ENCODE results near the gene ZNF784. TPM values are rescaled to one million over a fixed set of nuclear protein-coding genes. Genes with fewer than 3 reads are reported as not detected.
"Not testable (repeated sequence)": the region's sequence is repeated elsewhere in the genome, so short reads cannot be mapped to it uniquely, and the experiment has no call there.

Gene ZNF784
- total and polyA plus RNA-seq, 2 experiments from 2014 or later = 13.3 to 15.1 TPM

DNA sequence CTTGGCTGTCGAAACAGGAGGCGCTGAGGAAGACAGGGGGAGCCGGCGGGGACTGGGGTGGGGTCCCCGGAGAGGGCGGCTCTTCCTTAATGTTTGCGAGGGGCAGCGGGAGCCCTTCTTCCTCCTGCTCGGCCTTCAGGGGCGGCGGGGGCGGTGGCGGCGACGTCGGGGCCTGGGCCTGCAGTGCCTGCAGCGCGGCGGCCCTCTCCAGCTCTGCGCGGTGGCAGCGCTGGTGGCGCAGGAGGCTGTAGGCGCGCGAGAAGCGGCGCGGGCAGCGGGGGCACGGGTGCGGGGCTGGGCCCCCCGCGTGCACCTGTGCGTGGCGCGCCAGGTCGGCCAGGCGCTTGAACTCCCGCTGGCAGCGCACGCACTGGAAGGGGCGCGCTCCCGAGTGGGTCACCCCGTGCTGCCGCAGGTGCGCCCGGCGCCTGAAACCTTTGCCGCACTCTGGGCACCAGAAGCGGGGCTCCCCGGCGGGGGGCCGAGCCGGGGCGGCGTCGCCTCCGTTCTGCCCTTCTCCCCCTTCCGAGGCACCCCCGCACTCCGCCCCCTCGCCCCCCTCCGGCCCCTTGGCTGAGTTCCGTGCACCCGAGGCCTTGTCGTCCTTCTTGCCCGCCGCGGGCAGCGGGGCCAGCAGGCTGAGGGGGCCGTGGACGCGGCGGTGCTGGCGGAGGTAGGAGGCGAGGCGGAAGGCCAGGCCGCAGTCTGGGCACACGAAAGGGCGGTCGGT lies 46.2 kb downstream of the ZNF784 start:
- Histone ChIP-seq H3K4me3 (no peak overlapping the region), H3K4me1 (ENCODE audit: low read depth) (no peaks in the 10 kb centered on the region), H3K27ac (no peak overlapping the region), H3K36me3 (peaks cover 8% of the 10 kb centered on the region), H3K27me3 (no peaks in the 10 kb centered on the region), H3K9me3 (ENCODE audit: low read depth) (no peaks in the 10 kb centered on the region)
- no peak for DNase-seq (ENCODE audit: low read depth in 1 of 2, low spot score in 1 of 2)
- TF ChIP-seq, protein P1, sequence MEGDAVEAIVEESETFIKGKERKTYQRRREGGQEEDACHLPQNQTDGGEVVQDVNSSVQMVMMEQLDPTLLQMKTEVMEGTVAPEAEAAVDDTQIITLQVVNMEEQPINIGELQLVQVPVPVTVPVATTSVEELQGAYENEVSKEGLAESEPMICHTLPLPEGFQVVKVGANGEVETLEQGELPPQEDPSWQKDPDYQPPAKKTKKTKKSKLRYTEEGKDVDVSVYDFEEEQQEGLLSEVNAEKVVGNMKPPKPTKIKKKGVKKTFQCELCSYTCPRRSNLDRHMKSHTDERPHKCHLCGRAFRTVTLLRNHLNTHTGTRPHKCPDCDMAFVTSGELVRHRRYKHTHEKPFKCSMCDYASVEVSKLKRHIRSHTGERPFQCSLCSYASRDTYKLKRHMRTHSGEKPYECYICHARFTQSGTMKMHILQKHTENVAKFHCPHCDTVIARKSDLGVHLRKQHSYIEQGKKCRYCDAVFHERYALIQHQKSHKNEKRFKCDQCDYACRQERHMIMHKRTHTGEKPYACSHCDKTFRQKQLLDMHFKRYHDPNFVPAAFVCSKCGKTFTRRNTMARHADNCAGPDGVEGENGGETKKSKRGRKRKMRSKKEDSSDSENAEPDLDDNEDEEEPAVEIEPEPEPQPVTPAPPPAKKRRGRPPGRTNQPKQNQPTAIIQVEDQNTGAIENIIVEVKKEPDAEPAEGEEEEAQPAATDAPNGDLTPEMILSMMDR (IDR thresholded peaks at IDR 0.05; ENCODE audit: low read depth, low read length) = no peak

DNA sequence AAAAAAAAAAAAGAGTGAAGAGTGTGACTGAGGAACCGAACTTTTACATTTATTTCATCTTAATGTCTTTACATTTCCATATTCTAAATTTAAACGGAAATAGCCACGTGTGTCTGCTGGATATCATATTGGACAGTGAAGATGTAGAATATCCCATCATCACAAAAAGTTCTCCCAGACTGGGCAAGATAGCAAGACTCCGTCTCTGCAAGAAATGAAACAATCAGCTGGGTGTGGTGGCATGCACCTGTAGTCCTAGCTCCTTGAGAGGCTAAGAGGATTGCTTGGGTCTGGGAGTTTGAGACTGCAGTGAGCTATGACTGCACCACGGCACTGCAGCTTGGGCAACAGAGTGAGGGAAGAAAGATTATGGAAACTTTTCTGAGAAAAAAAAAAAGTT lies 47.6 kb downstream of the ZNF784 start:
- Histone ChIP-seq H3K9me3 (ENCODE audit: low read depth) (no peaks in the 10 kb centered on the region), H3K27me3 (no peaks in the 10 kb centered on the region), H3K4me1 (ENCODE audit: low read depth) (no peaks in the 10 kb centered on the region), H3K4me3 (no peak overlapping the region), H3K36me3 (peaks cover 8% of the 10 kb centered on the region), H3K27ac (no peak overlapping the region)
- TF ChIP-seq, protein P1 (IDR thresholded peaks at IDR 0.05; ENCODE audit: low read depth, low read length) = no peak
- no peak for DNase-seq (ENCODE audit: low read depth in 1 of 2, low spot score in 1 of 2)

DNA sequence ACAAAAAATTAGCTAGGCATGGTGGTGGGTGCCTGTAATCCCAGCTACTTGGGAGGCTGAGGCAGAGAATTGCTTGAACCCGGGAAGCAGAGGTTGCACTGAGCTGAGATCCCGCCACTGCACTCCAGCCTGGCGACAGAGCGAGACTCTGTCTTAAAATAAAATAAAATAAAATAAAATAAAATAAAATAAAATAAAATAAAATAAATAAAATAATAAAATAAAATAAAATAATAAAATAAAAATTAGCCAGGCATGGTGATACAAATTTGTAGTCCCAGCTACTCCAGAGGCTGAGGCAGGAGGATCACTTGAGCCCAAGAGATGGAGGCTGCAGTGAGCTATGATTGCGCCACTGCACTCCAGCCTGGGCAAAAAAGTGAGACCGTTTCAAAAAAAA lies 50.4 kb downstream of the ZNF784 start:
- H3K27ac ChIP-seq; H3K4me3 ChIP-seq; H3K36me3 ChIP-seq; H3K9me3 ChIP-seq (ENCODE audit: low read depth); H3K4me1 ChIP-seq (ENCODE audit: low read depth); DNase-seq (ENCODE audit: low read depth in 1 of 2, low spot score in 1 of 2); H3K27me3 ChIP-seq: not testable (repeated sequence)

Other genes with a start within 250 kb of the ZNF784 start
- not detected in 2 replicates for gene TMEM190, start 247.7 kb downstream of the ZNF784 start, total RNA-seq
- 0.85 and 1.3 TPM in 2 replicates for gene TMEM190, start 247.7 kb downstream of the ZNF784 start, polyA plus RNA-seq
- 0.27 and 0.35 TPM in 2 replicates for gene TMEM238, start 240.3 kb downstream of the ZNF784 start, total RNA-seq
- 1.7 and 4.0 TPM in 2 replicates for gene TMEM238, start 240.3 kb downstream of the ZNF784 start, polyA plus RNA-seq
- gene RPL28, start 238.6 kb downstream of the ZNF784 start, total RNA-seq = 757 and 1,325 TPM in 2 replicates
- 273 and 320 TPM in 2 replicates for gene RPL28, start 238.6 kb downstream of the ZNF784 start, polyA plus RNA-seq
- 54.2 and 244 TPM in 2 replicates for gene UBE2S, start 216.8 kb downstream of the ZNF784 start, total RNA-seq
- gene UBE2S, start 216.8 kb downstream of the ZNF784 start, polyA plus RNA-seq = 164 and 471 TPM in 2 replicates
- gene SHISA7, start 181.3 kb downstream of the ZNF784 start, total RNA-seq = not detected in 2 replicates
- gene SHISA7, start 181.3 kb downstream of the ZNF784 start, polyA plus RNA-seq = not detected in 2 replicates
- 99.4 and 200 TPM in 2 replicates for gene ISOC2, start 162.9 kb downstream of the ZNF784 start, total RNA-seq
- 73.9 and 89.7 TPM in 2 replicates for gene ISOC2, start 162.9 kb downstream of the ZNF784 start, polyA plus RNA-seq
- not detected in 2 replicates for gene C19orf85, start 159.8 kb downstream of the ZNF784 start, total RNA-seq
- gene C19orf85, start 159.8 kb downstream of the ZNF784 start, polyA plus RNA-seq = not detected in 2 replicates
- 15.7 and 16.7 TPM in 2 replicates for gene ZNF628, start 147.9 kb downstream of the ZNF784 start, total RNA-seq
- 0.95 and 0.96 TPM in 2 replicates for gene ZNF628, start 147.9 kb downstream of the ZNF784 start, polyA plus RNA-seq
- 56.5 and 78.7 TPM in 2 replicates for gene NAT14, start 139.4 kb downstream of the ZNF784 start, total RNA-seq
- gene NAT14, start 139.4 kb downstream of the ZNF784 start, polyA plus RNA-seq = 137 and 138 TPM in 2 replicates
- gene SSC5D, start 136.1 kb downstream of the ZNF784 start, total RNA-seq = 0.32 and 0.89 TPM in 2 replicates
- gene SSC5D, start 136.1 kb downstream of the ZNF784 start, polyA plus RNA-seq = 0.15 and 0.60 TPM in 2 replicates
- gene SBK2, start 87.4 kb downstream of the ZNF784 start, total RNA-seq = 2.4 and 5.3 TPM in 2 replicates
- gene SBK2, start 87.4 kb downstream of the ZNF784 start, polyA plus RNA-seq = 6.8 and 7.1 TPM in 2 replicates
- gene SBK3, start 79.0 kb downstream of the ZNF784 start, total RNA-seq = 0.71 and 0.88 TPM in 2 replicates
- not detected in 2 replicates for gene SBK3, start 79.0 kb downstream of the ZNF784 start, polyA plus RNA-seq
- 10.3 and 13.4 TPM in 2 replicates for gene ZNF579, start 43.7 kb downstream of the ZNF784 start, total RNA-seq
- 14.9 and 17.7 TPM in 2 replicates for gene ZNF579, start 43.7 kb downstream of the ZNF784 start, polyA plus RNA-seq
- 12.8 and 13.6 TPM in 2 replicates for gene FIZ1, start 25.0 kb downstream of the ZNF784 start, total RNA-seq
- 18.7 and 25.3 TPM in 2 replicates for gene FIZ1, start 25.0 kb downstream of the ZNF784 start, polyA plus RNA-seq
- gene ZNF524, start 24.3 kb downstream of the ZNF784 start, total RNA-seq = 26.5 and 29.1 TPM in 2 replicates
- 15.9 and 17.3 TPM in 2 replicates for gene ZNF524, start 24.3 kb downstream of the ZNF784 start, polyA plus RNA-seq
- 7.1 and 11.2 TPM in 2 replicates for gene ZNF865, start 18.9 kb downstream of the ZNF784 start, total RNA-seq
- gene ZNF865, start 18.9 kb downstream of the ZNF784 start, polyA plus RNA-seq = 1.9 and 2.6 TPM in 2 replicates
- 78.4 and 84.9 TPM in 2 replicates for gene ZNF580, start 16.4 kb upstream of the ZNF784 start, total RNA-seq
- 104 and 124 TPM in 2 replicates for gene ZNF580, start 16.4 kb upstream of the ZNF784 start, polyA plus RNA-seq
- 28.4 and 42.0 TPM in 2 replicates for gene ZNF581, start 19.1 kb upstream of the ZNF784 start, total RNA-seq
- gene ZNF581, start 19.1 kb upstream of the ZNF784 start, polyA plus RNA-seq = 22.3 and 28.7 TPM in 2 replicates
- gene CCDC106, start 23.6 kb upstream of the ZNF784 start, total RNA-seq = 42.4 and 49.2 TPM in 2 replicates
- gene CCDC106, start 23.6 kb upstream of the ZNF784 start, polyA plus RNA-seq = 40.6 and 43.5 TPM in 2 replicates
- 170 and 187 TPM in 2 replicates for gene U2AF2, start 30.5 kb upstream of the ZNF784 start, total RNA-seq
- gene U2AF2, start 30.5 kb upstream of the ZNF784 start, polyA plus RNA-seq = 13.4 and 16.3 TPM in 2 replicates
- gene EPN1, start 50.7 kb upstream of the ZNF784 start, total RNA-seq = 144 and 164 TPM in 2 replicates
- 151 and 173 TPM in 2 replicates for gene EPN1, start 50.7 kb upstream of the ZNF784 start, polyA plus RNA-seq
- not detected in 2 replicates for gene NLRP9, start 113.8 kb upstream of the ZNF784 start, total RNA-seq
- not detected in 2 replicates for gene NLRP9, start 113.8 kb upstream of the ZNF784 start, polyA plus RNA-seq
- gene RFPL4A, start 134.5 kb upstream of the ZNF784 start, total RNA-seq = not detected in 2 replicates
- not detected in 2 replicates for gene RFPL4A, start 134.5 kb upstream of the ZNF784 start, polyA plus RNA-seq
- not detected in 2 replicates for gene RFPL4AL1, start 144.6 kb upstream of the ZNF784 start, total RNA-seq
- gene RFPL4AL1, start 144.6 kb upstream of the ZNF784 start, polyA plus RNA-seq = not detected in 2 replicates
- gene NLRP11, start 207.4 kb upstream of the ZNF784 start, total RNA-seq = not detected in 2 replicates
- gene NLRP11, start 207.4 kb upstream of the ZNF784 start, polyA plus RNA-seq = not detected in 2 replicates
- gene NLRP4, start 212.0 kb upstream of the ZNF784 start, total RNA-seq = not detected in 2 replicates
- not detected in 2 replicates for gene NLRP4, start 212.0 kb upstream of the ZNF784 start, polyA plus RNA-seq